ENCODE measurements around the gene CLCN3.
"Not testable (repeated sequence)": the region's sequence is repeated elsewhere in the genome, so short reads cannot be mapped to it uniquely, and the experiment has no call there.

The CLCN3 gene

DNA sequence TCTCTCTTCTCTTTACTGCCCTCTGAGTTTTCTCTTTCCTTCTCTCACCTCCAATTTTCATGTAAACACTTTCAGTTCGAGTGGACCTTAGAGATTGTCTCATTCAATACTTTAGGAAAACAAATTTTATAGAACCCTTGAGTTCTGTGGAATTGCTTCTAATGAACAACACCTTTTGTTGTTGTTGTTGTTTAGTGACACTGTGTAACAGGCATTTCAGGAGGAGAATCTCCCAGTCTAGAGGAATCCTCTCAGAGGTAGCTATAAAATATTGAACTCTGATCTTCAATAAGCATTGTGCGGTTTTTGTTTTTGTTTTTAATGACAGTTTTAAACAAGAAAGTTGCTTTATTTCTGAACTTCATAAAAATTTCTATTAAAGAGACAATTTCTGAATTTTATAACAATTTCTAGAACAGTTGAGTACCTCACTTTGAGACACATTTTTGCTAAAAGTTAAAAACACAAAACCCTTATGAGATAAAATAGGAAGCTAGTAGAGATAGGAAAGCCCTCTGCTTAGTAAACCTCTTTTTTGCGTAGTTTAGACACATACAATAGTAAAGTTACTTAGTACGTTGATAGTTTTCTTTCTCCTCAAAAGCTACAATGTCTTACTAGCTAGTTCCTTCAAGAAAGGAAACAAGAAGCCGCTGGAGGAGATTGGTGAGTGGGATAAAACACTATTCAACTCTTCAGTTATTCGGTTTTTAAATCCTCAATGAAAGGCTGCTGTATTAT lies 38.8 kb downstream of the CLCN3 start:
- DNase-seq = peak; percentile 38

- DNase-seq = peak; percentile 81
Observed at GRCh38 chr4:169659716-169660670, 39.6 kb downstream of the CLCN3 start.

- peak; percentile 27 for DNase-seq
Observed at GRCh38 chr4:169660929-169661328, 40.6 kb downstream of the CLCN3 start.

DNA sequence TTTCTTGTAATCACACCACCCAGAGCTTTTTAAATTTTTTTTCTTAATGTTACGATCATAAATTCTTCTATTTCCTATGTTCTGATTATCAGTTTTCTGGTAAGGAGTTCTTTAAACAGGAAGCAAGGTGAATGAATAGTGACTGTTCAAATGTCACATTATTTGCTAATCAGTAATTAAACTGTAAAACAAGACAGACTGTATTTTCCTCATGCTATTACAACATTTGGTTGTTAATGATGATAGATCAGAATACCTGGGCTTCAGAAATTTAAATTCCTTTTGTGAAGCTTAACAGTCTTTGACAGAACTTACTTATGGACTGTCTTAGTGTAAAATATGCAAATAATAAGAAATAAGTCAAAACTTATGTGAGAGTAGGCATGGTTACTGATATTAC lies 41.4 kb downstream of the CLCN3 start:
- no peak for DNase-seq

DNA sequence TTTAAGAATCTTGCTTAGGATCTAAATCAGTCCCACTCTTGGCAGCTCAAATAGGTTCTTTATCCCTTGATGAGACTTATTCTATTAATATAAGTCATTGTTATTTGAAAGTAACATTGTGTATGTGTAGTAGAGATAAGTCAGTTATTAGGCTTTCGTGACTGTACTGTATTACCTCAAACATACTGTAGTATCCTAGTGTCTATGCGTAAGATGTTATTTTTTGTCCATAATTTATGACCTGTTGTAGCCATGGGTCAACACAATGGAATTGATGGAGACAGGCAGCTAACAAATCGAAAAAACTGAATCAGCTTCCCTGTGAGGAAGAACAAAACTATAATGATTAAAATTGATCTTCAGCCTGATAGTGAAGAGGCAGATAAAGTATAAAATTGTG lies 41.8 kb downstream of the CLCN3 start:
- no peak for DNase-seq

GRCh38 chr4:169663402-169663801 lies 43.0 kb downstream of the CLCN3 start:
- DNase-seq = no peak

GRCh38 chr4:169663831-169664230 lies 43.5 kb downstream of the CLCN3 start:
- DNase-seq = no peak

- DNase-seq = no peak
Observed at GRCh38 chr4:169664615-169665014, 44.2 kb downstream of the CLCN3 start.

- DNase-seq = no peak
Observed at GRCh38 chr4:169665046-169665737, 44.8 kb downstream of the CLCN3 start.

GRCh38 chr4:169668069-169668721 lies 47.8 kb downstream of the CLCN3 start:
- no peak for DNase-seq

DNA sequence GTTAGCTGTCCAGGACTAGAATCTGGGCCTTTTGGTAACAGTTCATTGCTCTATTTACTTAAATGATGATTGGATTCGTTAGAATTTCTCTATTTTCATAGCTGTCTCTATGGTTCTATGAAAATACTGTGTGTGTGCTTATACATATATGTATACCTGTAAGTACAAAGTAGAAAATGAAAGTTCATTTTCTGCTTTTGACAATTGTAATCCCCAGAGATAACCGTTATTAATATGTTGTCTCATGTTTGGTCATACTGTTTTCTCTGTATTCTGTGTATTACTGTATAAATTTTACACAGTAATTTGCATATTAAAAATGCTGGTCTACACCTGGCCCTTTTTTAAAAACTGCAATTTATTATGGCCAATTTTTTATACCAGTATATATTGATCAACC lies 55.4 kb downstream of the CLCN3 start:
- DNase-seq = no peak

- DNase-seq = no peak
Observed at GRCh38 chr4:169677150-169677748, 56.9 kb downstream of the CLCN3 start.

DNA sequence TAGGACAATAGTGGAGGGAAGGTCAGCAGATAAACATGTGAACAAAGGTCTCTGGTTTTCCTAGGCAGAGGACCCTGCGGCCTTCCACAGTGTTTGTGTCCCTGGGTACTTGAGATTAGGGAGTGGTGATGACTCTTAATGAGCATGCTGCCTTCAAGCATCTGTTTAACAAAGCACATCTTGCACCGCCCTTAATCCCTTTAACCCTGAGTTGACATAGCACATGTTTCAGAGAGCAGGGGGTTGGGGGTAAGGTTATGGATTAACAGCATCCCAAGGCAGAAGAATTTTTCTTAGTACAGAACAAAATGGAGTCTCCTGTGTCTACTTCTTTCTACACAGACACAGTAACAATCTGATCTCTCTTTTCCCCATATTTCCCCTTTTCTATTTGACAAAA lies 58.1 kb downstream of the CLCN3 start:
- not testable (repeated sequence) for DNase-seq

DNA sequence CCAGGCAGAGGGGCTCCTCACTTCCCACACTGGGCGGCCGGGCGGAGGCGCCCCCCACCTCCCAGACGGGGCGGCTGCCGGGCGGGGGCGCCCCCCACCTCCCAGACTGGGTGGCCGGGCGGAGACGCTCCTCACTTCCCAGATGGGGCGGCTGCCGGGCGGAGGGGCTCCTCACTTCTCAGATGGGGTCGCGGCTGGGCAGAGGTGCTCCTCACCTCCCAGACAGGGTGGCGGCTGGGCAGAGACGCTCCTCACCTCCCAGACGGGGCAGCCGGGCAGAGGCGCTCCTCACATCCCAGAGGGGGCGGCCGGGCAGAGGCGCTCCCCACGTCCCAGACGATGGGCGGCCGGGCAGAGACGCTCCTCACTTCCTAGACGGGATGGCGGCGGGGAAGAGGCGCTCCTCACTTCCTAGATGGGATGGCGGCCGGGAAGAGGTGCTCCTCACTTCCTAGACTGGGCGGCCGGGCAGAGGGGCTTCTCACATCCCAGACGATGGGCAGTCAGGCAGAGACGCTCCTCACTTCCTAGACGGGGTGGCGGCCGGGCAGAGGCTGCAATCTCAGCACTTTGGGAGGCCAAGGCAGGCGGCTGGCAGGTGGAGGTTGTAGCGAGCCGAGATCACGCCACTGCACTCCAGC lies 58.7 kb downstream of the CLCN3 start:
- DNase-seq = not testable (repeated sequence)

DNA sequence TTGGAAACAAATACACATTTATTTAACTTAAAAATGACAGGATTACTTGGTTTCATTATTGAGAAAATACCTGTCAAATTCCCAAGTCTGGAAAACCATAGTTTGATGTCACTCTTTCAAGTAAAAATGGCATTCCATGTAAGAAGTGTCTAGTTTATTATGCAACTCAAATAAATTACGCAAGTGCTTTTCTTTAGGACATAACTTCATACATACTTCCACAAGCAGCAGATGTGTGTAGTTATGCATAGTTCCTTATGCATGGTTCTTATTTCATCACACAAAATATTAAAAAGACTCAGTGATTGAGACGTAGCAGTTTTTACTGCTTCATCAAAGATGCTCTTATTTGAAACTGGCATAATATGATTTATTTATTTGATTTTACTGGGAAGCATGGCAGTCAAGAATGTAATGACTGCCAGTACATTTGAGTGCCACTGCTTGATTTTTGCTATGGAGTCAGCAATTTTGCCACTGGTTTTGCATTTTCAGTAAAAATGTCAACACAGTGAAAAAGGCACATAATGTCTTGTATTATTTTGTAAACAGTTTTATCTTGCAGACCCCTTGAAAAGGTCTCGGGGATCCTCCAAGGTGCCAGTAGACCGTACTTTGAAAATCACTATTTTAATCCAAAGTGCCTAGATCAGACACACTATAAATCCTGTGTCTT lies 62.1 kb downstream of the CLCN3 start:
- DNase-seq = no peak

- DNase-seq = no peak
Observed at GRCh38 chr4:169689681-169690080, 69.3 kb downstream of the CLCN3 start.

DNA sequence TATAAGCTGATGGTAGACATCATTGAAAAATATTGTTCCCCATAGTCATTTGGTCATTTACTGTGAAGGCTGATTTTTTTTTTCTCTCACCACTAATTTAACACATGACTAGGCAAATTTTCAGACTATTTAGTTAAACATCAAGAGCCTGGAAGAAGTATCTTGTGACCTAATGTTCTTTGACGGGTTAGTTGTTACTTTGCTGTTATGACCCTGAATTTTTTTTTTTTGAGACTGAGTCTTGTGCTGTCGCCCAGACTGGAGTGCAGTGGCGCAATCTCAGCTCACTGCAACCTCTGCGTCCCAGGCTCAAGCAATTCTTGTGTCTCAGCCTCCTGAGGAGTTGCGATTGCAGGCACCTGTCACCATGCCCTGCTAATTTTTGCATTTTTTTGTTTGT lies 70.4 kb downstream of the CLCN3 start:
- no peak for DNase-seq

DNA sequence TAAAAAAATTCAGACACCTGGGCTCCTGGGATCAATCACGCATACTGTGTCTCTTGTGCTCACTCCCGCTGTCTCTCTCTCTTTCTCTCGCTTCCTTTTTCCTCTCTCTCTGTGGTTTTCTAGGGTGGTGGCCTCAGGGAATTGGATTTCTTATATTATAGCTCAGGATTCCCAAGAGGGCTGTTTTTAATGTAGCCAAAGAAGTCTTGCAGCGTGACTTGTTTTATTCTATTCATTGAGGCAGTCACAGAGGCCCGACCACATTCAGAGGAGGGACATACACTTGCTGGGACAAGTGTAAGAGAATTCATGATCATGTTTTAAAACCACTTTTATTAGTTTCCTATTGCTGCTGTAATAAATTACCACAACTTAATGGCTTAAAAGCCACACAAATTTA lies 78.0 kb downstream of the CLCN3 start:
- no peak for DNase-seq

GRCh38 chr4:169707958-169708643 lies 87.7 kb downstream of the CLCN3 start:
- peak; percentile 4 for DNase-seq

- no peak for DNase-seq
Observed at GRCh38 chr4:169715826-169716225, 95.4 kb downstream of the CLCN3 start.

DNA sequence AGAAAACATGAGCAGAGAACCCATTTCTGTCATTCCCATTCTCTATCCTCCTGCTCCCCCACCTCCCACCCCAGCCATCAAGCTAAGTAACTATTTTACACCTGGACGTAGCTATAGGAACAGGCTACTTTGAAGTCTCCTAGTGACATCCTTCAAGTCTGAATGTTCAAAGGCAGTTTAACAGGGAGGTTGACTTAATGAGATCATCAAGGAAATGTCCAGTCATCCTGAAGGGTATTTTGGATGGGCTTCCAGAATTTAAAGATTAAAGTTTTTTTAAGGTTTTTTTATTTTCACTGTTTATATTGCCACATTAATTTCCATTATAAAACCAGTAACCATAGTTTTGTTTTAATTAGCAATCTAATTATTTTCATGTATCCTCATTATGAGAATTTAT lies 96.3 kb downstream of the CLCN3 start:
- no peak for DNase-seq
